GM19238 (cell line): ENCODE results near the gene METTL9.
A peak's percentile ranks its signal among the peaks of the same experiment; 100 is the strongest.
"Not testable (repeated sequence)": the region's sequence is repeated elsewhere in the genome, so short reads cannot be mapped to it uniquely, and the experiment has no call there.

Source experiments
- DNase-seq: peaks from one replicate; pipeline ENCODE4 v3.0.0; 2011; ENCODE audit warnings: low spot score; ENCODE audit not compliant: insufficient read length

The METTL9 gene

GRCh38 chr16:21634216-21634615 lies 34.8 kb downstream of the METTL9 start:
- no peak for DNase-seq

- not testable (repeated sequence) for DNase-seq
Observed at GRCh38 chr16:21635694-21636093, 36.3 kb downstream of the METTL9 start.

GRCh38 chr16:21637032-21637968 lies 37.9 kb downstream of the METTL9 start:
- no peak for DNase-seq

- DNase-seq = no peak
Observed at GRCh38 chr16:21638573-21638975, 39.2 kb downstream of the METTL9 start.

- no peak for DNase-seq
Observed at GRCh38 chr16:21639493-21639892, 40.1 kb downstream of the METTL9 start.

GRCh38 chr16:21641916-21642315 lies 42.5 kb downstream of the METTL9 start:
- DNase-seq = no peak

GRCh38 chr16:21642861-21643260 lies 43.5 kb downstream of the METTL9 start:
- DNase-seq = no peak

GRCh38 chr16:21643785-21644184 lies 44.4 kb downstream of the METTL9 start:
- DNase-seq = no peak

- no peak for DNase-seq
Observed at GRCh38 chr16:21644674-21645073, 45.3 kb downstream of the METTL9 start.

- DNase-seq = no peak
Observed at GRCh38 chr16:21645261-21645721, 45.9 kb downstream of the METTL9 start.

GRCh38 chr16:21646091-21646490 lies 46.7 kb downstream of the METTL9 start:
- DNase-seq = no peak

- peak; percentile 63 for DNase-seq
Observed at GRCh38 chr16:21646721-21647561, 47.6 kb downstream of the METTL9 start.

GRCh38 chr16:21647562-21648164 lies 48.3 kb downstream of the METTL9 start:
- no peak for DNase-seq

- not testable (repeated sequence) for DNase-seq
Observed at GRCh38 chr16:21649826-21650406, 50.5 kb downstream of the METTL9 start.

- no peak for DNase-seq
Observed at GRCh38 chr16:21650521-21650920, 51.1 kb downstream of the METTL9 start.

GRCh38 chr16:21651515-21651914 lies 52.1 kb downstream of the METTL9 start:
- no peak for DNase-seq

GRCh38 chr16:21652453-21652852 lies 53.1 kb downstream of the METTL9 start, which contains the start of gene IGSF6:
Gene IGSF6, minus strand, starts transcription at chr16:21652608. Its CDS starts 10 bp downstream, at chr16:21652598.
- DNase-seq = no peak

- DNase-seq = no peak
Observed at GRCh38 chr16:21653571-21653970, 54.2 kb downstream of the METTL9 start.

GRCh38 chr16:21654466-21654865 lies 55.1 kb downstream of the METTL9 start:
- no peak for DNase-seq

- no peak for DNase-seq
Observed at GRCh38 chr16:21654881-21655280, 55.5 kb downstream of the METTL9 start.
